Glomerular visceral epithelial cell (primary cell): Measurements from ENCODE around the gene OR5A2.
"Not testable (repeated sequence)": the region's sequence is repeated elsewhere in the genome, so short reads cannot be mapped to it uniquely, and the experiment has no call there.

ENCODE experiments used
- DNase-seq: peaks from one replicate; pipeline ENCODE4 v3.0.0-alpha.2; 2016; ENCODE audit errors: extremely low spot score

The OR5A2 gene

GRCh38 chr11:59426361-59427067 is at the start of gene OR5A2:
OR5A2 (minus strand) TSS chr11:59426413; CDS start chr11:59422953, 3,460 bp downstream.
- DNase-seq = no peak

- DNase-seq = no peak
These were observed 49.0 kb upstream of the OR5A2 start for GRCh38 chr11:59475176-59475575.

- no peak for DNase-seq
These were observed 46.8 kb upstream of the OR5A2 start, which contains the start of gene OR4D10 for GRCh38 chr11:59473015-59473414. OR4D10 (plus strand) TSS chr11:59473315; CDS start chr11:59477430, 4,115 bp downstream.

GRCh38 chr11:59463190-59463641 is 37.0 kb upstream of the OR5A2 start:
- no peak for DNase-seq

- DNase-seq = no peak
These were observed 33.7 kb upstream of the OR5A2 start for GRCh38 chr11:59459916-59460315.

GRCh38 chr11:59456661-59457060 is 30.4 kb upstream of the OR5A2 start, which contains the start of gene OR4D6:
OR4D6 (plus strand) TSS chr11:59456961; CDS start chr11:59456961, 0 bp downstream.
- DNase-seq = no peak

- no peak for DNase-seq
These were observed 22.3 kb upstream of the OR5A2 start for GRCh38 chr11:59448484-59448883.

GRCh38 chr11:59445624-59446023 is 19.4 kb upstream of the OR5A2 start:
- DNase-seq = not testable (repeated sequence)

- no peak for DNase-seq
These were observed 11.6 kb upstream of the OR5A2 start for GRCh38 chr11:59437770-59438169.

- DNase-seq = no peak
These were observed 10.0 kb upstream of the OR5A2 start, which contains the start of gene OR5A1 for GRCh38 chr11:59436169-59436568. OR5A1 (plus strand) TSS chr11:59436469; CDS start chr11:59443169, 6,700 bp downstream.

GRCh38 chr11:59429924-59430516 is 3.8 kb upstream of the OR5A2 start:
- peak; percentile 40 for DNase-seq

- no peak for DNase-seq
These were observed 812 bp upstream of the OR5A2 start for GRCh38 chr11:59427068-59427382.

GRCh38 chr11:59425131-59425530 is 1.1 kb downstream of the OR5A2 start:
- no peak for DNase-seq

- no peak for DNase-seq
These were observed 2.4 kb downstream of the OR5A2 start for GRCh38 chr11:59423835-59424234.

GRCh38 chr11:59418156-59418555 is 8.1 kb downstream of the OR5A2 start:
- no peak for DNase-seq

- DNase-seq = no peak
These were observed 9.2 kb downstream of the OR5A2 start for GRCh38 chr11:59417023-59417422.

- no peak for DNase-seq
These were observed 9.6 kb downstream of the OR5A2 start for GRCh38 chr11:59416613-59417012.

GRCh38 chr11:59415111-59415510 is 11.1 kb downstream of the OR5A2 start:
- DNase-seq = no peak

GRCh38 chr11:59413646-59414045 is 12.6 kb downstream of the OR5A2 start:
- DNase-seq = no peak

GRCh38 chr11:59403546-59403945 is 22.7 kb downstream of the OR5A2 start:
- DNase-seq = no peak

GRCh38 chr11:59401262-59401552 is 25.0 kb downstream of the OR5A2 start:
- DNase-seq = no peak

GRCh38 chr11:59400461-59401261 is 25.6 kb downstream of the OR5A2 start:
- no peak for DNase-seq

- no peak for DNase-seq
These were observed 32.0 kb downstream of the OR5A2 start for GRCh38 chr11:59394186-59394585.
